ENCODE results near the gene PGA3. TPM values are rescaled to one million over a fixed set of nuclear protein-coding genes. Genes with fewer than 3 reads are reported as not detected.
"Not testable (repeated sequence)": the region's sequence is repeated elsewhere in the genome, so short reads cannot be mapped to it uniquely, and the experiment has no call there.

PGA3 gene
- total RNA-seq, 1 donor from 2014 or later: not detected

- intact Hi-C loops (cut with micrococcal nuclease): no loop called here
- no peak for ATAC-seq
- DNase-seq: no peak
These were observed 35.1 kb upstream of the PGA3 start for GRCh38 chr11:61168042-61168688.

- intact Hi-C loops (cut with micrococcal nuclease): no loop called here
- no peak for DNase-seq
- no peak for ATAC-seq
These were observed 34.5 kb upstream of the PGA3 start for GRCh38 chr11:61168800-61169199.

- ATAC-seq (no peak), DNase-seq (no peak)
- intact Hi-C loops (cut with micrococcal nuclease): no loop called here
These were observed 32.7 kb upstream of the PGA3 start for GRCh38 chr11:61170566-61170965.

GRCh38 chr11:61171907-61172306 lies 31.4 kb upstream of the PGA3 start:
- intact Hi-C loops (cut with micrococcal nuclease): no loop called here
- DNase-seq (no peak), ATAC-seq (no peak)

- DNase-seq (no peak), ATAC-seq (no peak)
- intact Hi-C loops (cut with micrococcal nuclease): no loop called here
These were observed 31.0 kb upstream of the PGA3 start for GRCh38 chr11:61172356-61172755.

GRCh38 chr11:61172888-61173287 lies 30.4 kb upstream of the PGA3 start:
- DNase-seq: no peak
- no peak for ATAC-seq
- intact Hi-C loops (cut with micrococcal nuclease): no loop called here

- DNase-seq: no peak
- no peak for ATAC-seq
These were observed 29.9 kb upstream of the PGA3 start for GRCh38 chr11:61173456-61173855.

GRCh38 chr11:61174273-61174672 lies 29.0 kb upstream of the PGA3 start:
- no peak for DNase-seq
- intact Hi-C loops (cut with micrococcal nuclease): no loop called here
- peak; percentile 35 for ATAC-seq

More at GRCh38 chr11:61173456-61173855, 29.9 kb upstream of the PGA3 start:
- intact Hi-C loops (cut with micrococcal nuclease): no loop called here

GRCh38 chr11:61174949-61175348 lies 28.4 kb upstream of the PGA3 start:
- ATAC-seq (no peak), DNase-seq (no peak)
- intact Hi-C loops (cut with micrococcal nuclease): no loop called here

- ATAC-seq (no peak), DNase-seq (no peak)
- intact Hi-C loops (cut with micrococcal nuclease): no loop called here
These were observed 26.9 kb upstream of the PGA3 start for GRCh38 chr11:61176446-61176845.

- ATAC-seq; intact Hi-C loops (cut with micrococcal nuclease): not testable (repeated sequence)
These were observed 23.1 kb upstream of the PGA3 start for GRCh38 chr11:61180205-61180604.

GRCh38 chr11:61181489-61181888 lies 21.8 kb upstream of the PGA3 start:
- no peak for DNase-seq
- ATAC-seq: no peak
- intact Hi-C loops (cut with micrococcal nuclease): no loop called here

More at GRCh38 chr11:61180205-61180604, 23.1 kb upstream of the PGA3 start:
- not testable (repeated sequence) for DNase-seq

- intact Hi-C loops (cut with micrococcal nuclease): no loop called here
- no peak for ATAC-seq
- DNase-seq: no peak
These were observed 19.7 kb upstream of the PGA3 start for GRCh38 chr11:61183645-61184044.

- DNase-seq (no peak), ATAC-seq (no peak)
- intact Hi-C loops (cut with micrococcal nuclease): loop anchor here (5.0 kb wide), 2 partner anchors 354 to 409 kb away; no protein-coding TSS in a partner anchor
These were observed 16.8 kb upstream of the PGA3 start for GRCh38 chr11:61186504-61186903.

- DNase-seq: peak; percentile 76
- peak; percentile 66 for ATAC-seq
- intact Hi-C loops (cut with micrococcal nuclease): loop anchor here (5.0 kb wide), 2 partner anchors 355 to 410 kb away; no protein-coding TSS in a partner anchor
These were observed 15.7 kb upstream of the PGA3 start for GRCh38 chr11:61187505-61188130.

- DNase-seq (no peak), ATAC-seq (no peak)
- intact Hi-C loops (cut with micrococcal nuclease): loop anchor here (5.0 kb wide), 2 partner anchors 358 to 413 kb away; no protein-coding TSS in a partner anchor
These were observed 13.4 kb upstream of the PGA3 start for GRCh38 chr11:61189933-61190332.

- DNase-seq (no peak), ATAC-seq (no peak)
These were observed 9.7 kb upstream of the PGA3 start for GRCh38 chr11:61193596-61193995.

GRCh38 chr11:61194169-61194671 lies 9.1 kb upstream of the PGA3 start:
- no peak for DNase-seq
- no peak for ATAC-seq
- intact Hi-C loops (cut with micrococcal nuclease): no loop called here

More at GRCh38 chr11:61193596-61193995, 9.7 kb upstream of the PGA3 start:
- intact Hi-C loops (cut with micrococcal nuclease): no loop called here

GRCh38 chr11:61194981-61195695 lies 8.2 kb upstream of the PGA3 start:
- ATAC-seq (no peak), DNase-seq (no peak)
- intact Hi-C loops (cut with micrococcal nuclease): no loop called here

- DNase-seq (no peak), ATAC-seq (no peak)
- intact Hi-C loops (cut with micrococcal nuclease): no loop called here
These were observed 7.6 kb upstream of the PGA3 start for GRCh38 chr11:61195719-61196118.
